Common myeloid progenitor, CD34-positive (primary cell): ENCODE measurements around the gene CCNL1.

ENCODE experiments used
- CTCF ChIA-PET: fragments of 350-600 bp; sonication (Branson Sonifier 250); formaldehyde crosslinking; loops from one replicate; lab custom pipeline; 2021; ENCODE audit warnings: antibody characterized with exemption; lab: Charles Lee
- POLR2A ChIA-PET: fragments of 350-600 bp; sonication (Branson Sonifier 250); formaldehyde crosslinking; loops from one replicate; lab custom pipeline; 2021; ENCODE audit warnings: antibody characterized with exemption; lab: Charles Lee
- DNase-seq, 3 donors: peaks; one replicate each; pipeline versions ENCODE4 v3.0.0 to v3.0.0-alpha.2; 2013
- H3K27ac ChIP-seq, 2 experiments: 1 replicate in 1 of 2; 2 replicates in 1 of 2; pipeline ENCODE4 v1.7.0; 2013; ENCODE audit warnings: inconsistent platforms in 2 of 2, low read length in 2 of 2, mild to moderate bottlenecking in 2 of 2, low read depth in 1 of 2, moderate library complexity in 1 of 2; ENCODE audit not compliant: severe bottlenecking in 2 of 2, insufficient read depth in 1 of 2, poor library complexity in 1 of 2
- H3K27me3 ChIP-seq, 5 experiments: replicated peaks in 2 of 5; 1 replicate in 3 of 5; 2 replicates in 2 of 5; pipeline versions ENCODE4 v1.6.1 to v1.7.0; 2013; ENCODE audit warnings: low read length in 4 of 5, mild to moderate bottlenecking in 2 of 5, moderate library complexity in 2 of 5, inconsistent platforms in 1 of 5; ENCODE audit not compliant: insufficient read depth in 5 of 5, control insufficient read depth in 4 of 5
- H3K36me3 ChIP-seq, 4 experiments: 1 replicate in 2 of 4; 2 replicates in 2 of 4; pipeline versions ENCODE4 v1.6.1 to v1.7.0; 2013; ENCODE audit warnings: low read length in 3 of 4, control low read depth in 1 of 4, mild to moderate bottlenecking in 1 of 4; ENCODE audit not compliant: control insufficient read depth in 4 of 4, insufficient read depth in 4 of 4
- H3K4me1 ChIP-seq, 4 experiments: 1 replicate in 3 of 4; 2 replicates in 1 of 4; pipeline versions ENCODE4 v1.6.1 to v1.7.1; 2013; ENCODE audit warnings: low read length in 3 of 4, mild to moderate bottlenecking in 3 of 4, control low read depth in 1 of 4, inconsistent platforms in 1 of 4, moderate library complexity in 1 of 4; ENCODE audit not compliant: control insufficient read depth in 4 of 4, insufficient read depth in 4 of 4; ENCODE audit errors: control extremely low read depth in 1 of 4
- H3K4me3 ChIP-seq, 7 experiments: 1 replicate in 4 of 7; 2 replicates in 3 of 7; pipeline versions ENCODE4 v1.5.1 to v1.7.0; 2013; ENCODE audit warnings: mild to moderate bottlenecking in 7 of 7, low read length in 6 of 7, moderate library complexity in 6 of 7, inconsistent platforms in 2 of 7, low read depth in 2 of 7, control low read depth in 1 of 7; ENCODE audit not compliant: insufficient read depth in 4 of 7, control insufficient read depth in 1 of 7; ENCODE audit errors: extremely low read depth in 1 of 7
- H3K9me3 ChIP-seq, 5 experiments: 1 replicate in 4 of 5; 2 replicates in 1 of 5; pipeline versions ENCODE4 v1.6.1 to v1.7.1; 2013; ENCODE audit warnings: low read length in 4 of 5, mild to moderate bottlenecking in 2 of 5, inconsistent platforms in 1 of 5, low read depth in 1 of 5, moderate library complexity in 1 of 5; ENCODE audit not compliant: control insufficient read depth in 4 of 5, insufficient read depth in 2 of 5; ENCODE audit errors: control extremely low read depth in 1 of 5
- WGBS: methylation state at CpG from one replicate; pipeline ENCODE4 v1.1.5; 2013; ENCODE audit not compliant: insufficient coverage; 5-methylcytosine and 5-hydroxymethylcytosine counted together

CCNL1 gene

GRCh38 chr3:157131861-157132260 is 28.1 kb downstream of the CCNL1 start:
- Histone ChIP-seq H3K36me3 (no peaks in the 10 kb centered on the region), H3K27me3 (no peaks in the 10 kb centered on the region), H3K27ac (no peak overlapping the region), H3K9me3 (no peaks in the 10 kb centered on the region), H3K4me3 (no peak overlapping the region), H3K4me1 (peaks cover 0 to 26% (median 7%) of the 10 kb centered on the region in 4 experiments)
- WGBS, result 100% methylated on average over 4 of the region's 5 CpGs
- CTCF ChIA-PET, result interaction anchor here (1.0 to 2.0 kb wide), 7 partner anchors 11 to 983 kb away, joined by 3 to 8 read pairs (median 4); no protein-coding TSS in a partner anchor
- no peak for DNase-seq
- POLR2A ChIA-PET, result no interaction called here

DNA sequence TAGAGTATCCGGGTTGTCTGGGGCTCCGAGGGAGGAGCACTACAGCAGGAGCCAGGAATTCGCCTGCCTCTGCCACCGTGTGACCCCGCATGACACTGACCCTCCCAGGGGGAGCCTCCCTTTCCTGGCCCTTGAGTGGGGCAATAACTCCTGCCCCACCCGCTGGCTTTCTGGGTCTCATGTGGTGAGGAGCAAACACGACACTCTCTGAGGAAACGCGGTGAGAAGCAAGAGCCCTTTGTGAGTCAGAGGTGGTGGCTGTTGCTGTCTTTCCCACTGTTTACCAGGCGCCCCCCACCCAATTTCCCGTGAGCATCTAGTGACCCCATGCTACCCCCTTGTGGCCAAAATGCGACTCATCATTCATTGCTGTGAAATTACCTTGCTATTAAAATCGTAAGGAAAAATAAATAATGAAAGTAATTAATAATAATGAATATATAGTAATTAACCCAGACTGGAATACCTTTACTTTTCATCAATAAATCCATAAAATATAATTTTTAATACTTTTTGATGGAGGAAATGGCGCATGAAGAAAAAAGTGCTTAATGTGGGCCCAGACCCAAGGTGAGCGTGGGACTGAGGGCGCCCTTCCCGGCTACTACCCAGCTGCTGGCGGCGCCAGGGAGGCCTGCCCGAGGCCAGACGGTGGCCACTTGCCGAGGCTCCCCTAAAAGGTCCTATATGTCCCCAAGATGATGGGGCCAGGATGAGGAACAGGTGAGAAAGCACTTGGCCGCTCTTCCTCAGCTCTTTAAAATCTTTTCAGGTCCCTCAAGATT is 29.3 kb downstream of the CCNL1 start:
- CTCF ChIA-PET, result interaction anchor here (0.7 to 2.0 kb wide), 11 partner anchors 10 to 624 kb away, joined by 3 to 8 read pairs (median 3); no protein-coding TSS in a partner anchor
- DNase-seq, result peak; percentile 63 to 89 (median 85)
- Histone ChIP-seq H3K4me3 (no peak overlapping the region), H3K4me1 (peaks cover 0 to 26% (median 7%) of the 10 kb centered on the region in 4 experiments), H3K36me3 (no peaks in the 10 kb centered on the region), H3K9me3 (no peaks in the 10 kb centered on the region), H3K27ac (no peak overlapping the region), H3K27me3 (peaks cover 0 to 2% (median 0%) of the 10 kb centered on the region in 5 experiments)
- POLR2A ChIA-PET, result interaction anchor here (0.7 kb wide), 1 partner anchor 921 kb away, joined by 3 read pairs; no protein-coding TSS in a partner anchor
- WGBS, result 28% methylated on average over 18 of the region's 23 CpGs

DNA sequence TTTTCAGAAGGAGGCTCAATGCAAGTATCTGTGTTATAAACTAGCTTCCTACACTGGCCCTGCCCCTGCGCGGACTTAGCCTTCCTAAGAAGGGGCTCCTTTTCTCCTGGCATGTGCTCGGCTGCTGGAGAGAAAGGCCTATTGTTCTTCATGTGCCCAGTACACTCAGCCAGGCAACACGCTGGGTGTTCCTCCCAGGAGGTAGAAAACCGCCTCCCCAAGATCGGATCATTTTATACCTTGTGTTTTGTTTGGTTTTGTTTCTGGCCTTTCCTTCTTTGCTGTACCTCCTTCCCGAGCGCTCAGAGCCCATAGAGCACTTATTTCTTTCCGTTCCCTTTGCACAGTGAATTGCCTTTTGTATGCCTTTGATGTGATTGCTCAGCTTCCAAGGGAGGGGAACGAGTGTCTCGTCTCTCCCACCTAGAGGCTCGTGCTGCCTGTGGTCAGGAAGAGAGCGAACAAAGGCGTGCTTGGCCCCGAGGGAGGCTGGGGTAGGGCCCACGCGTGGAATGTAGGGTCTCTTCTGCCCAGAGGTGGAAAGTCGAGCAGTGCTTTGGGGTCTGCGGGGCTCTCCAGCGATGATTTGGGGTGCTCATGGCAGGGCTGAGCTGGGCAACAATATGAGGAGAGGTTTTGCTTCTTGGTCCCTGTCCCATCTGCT is 30.0 kb downstream of the CCNL1 start:
- Histone ChIP-seq H3K36me3 (no peaks in the 10 kb centered on the region), H3K4me3 (no peak overlapping the region), H3K27me3 (peaks cover 0 to 2% (median 0%) of the 10 kb centered on the region in 5 experiments), H3K27ac (no peak overlapping the region), H3K4me1 (peaks cover 0 to 26% (median 7%) of the 10 kb centered on the region in 4 experiments), H3K9me3 (no peaks in the 10 kb centered on the region)
- DNase-seq, result no peak
- CTCF ChIA-PET, result interaction anchor here (0.7 to 2.0 kb wide), 4 partner anchors 9 to 452 kb away, joined by 3 to 8 read pairs (median 6); no protein-coding TSS in a partner anchor
- POLR2A ChIA-PET, result interaction anchor here (0.7 kb wide), 1 partner anchor 920 kb away, joined by 3 read pairs; no protein-coding TSS in a partner anchor
- 88% methylated on average over 18 of the region's 20 CpGs for WGBS

- DNase-seq, result no peak
- Histone ChIP-seq H3K9me3 (no peaks in the 10 kb centered on the region), H3K27me3 (peaks cover 0 to 2% (median 0%) of the 10 kb centered on the region in 5 experiments), H3K27ac (no peak overlapping the region), H3K4me1 (peaks cover 0 to 26% (median 7%) of the 10 kb centered on the region in 4 experiments), H3K4me3 (no peak overlapping the region), H3K36me3 (no peaks in the 10 kb centered on the region)
- WGBS, result 88% methylated on average over 12 of the region's 14 CpGs
- POLR2A ChIA-PET, result no interaction called here
- CTCF ChIA-PET, result interaction anchor here (0.9 to 4.1 kb wide), 3 partner anchors 9 to 43 kb away, joined by 3 to 22 read pairs (median 4); no protein-coding TSS in a partner anchor
Observed at GRCh38 chr3:157128771-157129681, 30.9 kb downstream of the CCNL1 start.

DNA sequence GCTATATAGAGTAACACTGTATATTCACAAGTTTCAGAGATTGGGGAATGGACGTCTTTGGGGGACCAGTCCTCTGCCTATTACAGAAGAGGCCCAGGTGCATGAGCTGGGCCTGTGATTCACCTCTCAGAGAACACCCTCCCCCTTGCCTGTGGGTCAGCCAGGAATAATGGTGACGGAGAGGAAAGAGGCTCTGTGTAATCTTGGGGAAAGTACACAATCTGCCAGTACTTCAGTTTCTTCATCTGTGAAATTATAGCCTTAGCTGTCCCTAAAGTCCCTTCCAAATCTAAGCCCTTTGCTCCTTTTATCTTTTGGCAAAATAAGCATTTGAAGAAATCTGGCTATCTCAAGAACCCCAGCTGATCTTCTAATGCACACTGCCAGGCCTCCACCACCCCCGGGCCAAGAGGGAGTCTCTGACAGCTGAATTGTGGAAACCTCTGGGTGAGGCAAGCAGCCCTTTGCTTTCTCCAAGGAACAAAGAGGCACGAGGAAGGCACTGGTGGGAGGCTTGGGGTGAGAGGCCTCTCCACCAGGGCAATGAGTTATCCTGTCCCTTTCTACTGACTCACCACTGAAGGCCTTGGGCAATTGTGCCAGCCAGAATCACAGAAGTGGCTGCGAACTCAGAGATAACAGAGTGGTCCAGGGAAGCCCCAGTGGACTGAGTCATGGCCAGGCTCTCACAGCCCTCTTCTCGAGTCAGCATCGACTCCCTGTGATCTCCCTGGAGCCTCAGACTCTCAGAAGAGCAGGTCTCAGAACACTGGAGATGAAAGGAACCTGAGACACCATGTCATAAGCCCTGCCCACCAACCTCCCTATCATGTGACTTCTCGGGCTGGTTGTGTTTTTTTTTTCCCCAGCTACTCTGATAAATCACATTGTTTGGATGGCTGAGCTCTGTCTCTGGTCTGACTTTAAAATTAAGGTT is 31.8 kb downstream of the CCNL1 start:
- no peaks in the 10 kb centered on the region for H3K36me3 ChIP-seq
- 83% methylated on average over 5 of the region's 8 CpGs for WGBS

More for the DNA sequence above, 31.8 kb downstream of the CCNL1 start:
- Histone ChIP-seq H3K4me1 (peaks cover 0 to 26% (median 7%) of the 10 kb centered on the region in 4 experiments), H3K4me3 (no peak overlapping the region), H3K27me3 (peaks cover 0 to 4% (median 0%) of the 10 kb centered on the region in 5 experiments), H3K27ac (no peak overlapping the region), H3K9me3 (no peaks in the 10 kb centered on the region)
- POLR2A ChIA-PET, result no interaction called here
- DNase-seq, result peak; percentile 31 to 83 (median 78)
- CTCF ChIA-PET, result interaction anchor here (0.9 to 4.1 kb wide), 7 partner anchors 9 to 573 kb away, joined by 3 to 22 read pairs (median 4); partner anchors contain the start of gene SSR3
